ENCODE data around the gene MAPT.

Gene MAPT

GRCh38 chr17:46031920-46032319 lies 137.6 kb downstream of the MAPT start:
- ATAC-seq, result no peak

DNA sequence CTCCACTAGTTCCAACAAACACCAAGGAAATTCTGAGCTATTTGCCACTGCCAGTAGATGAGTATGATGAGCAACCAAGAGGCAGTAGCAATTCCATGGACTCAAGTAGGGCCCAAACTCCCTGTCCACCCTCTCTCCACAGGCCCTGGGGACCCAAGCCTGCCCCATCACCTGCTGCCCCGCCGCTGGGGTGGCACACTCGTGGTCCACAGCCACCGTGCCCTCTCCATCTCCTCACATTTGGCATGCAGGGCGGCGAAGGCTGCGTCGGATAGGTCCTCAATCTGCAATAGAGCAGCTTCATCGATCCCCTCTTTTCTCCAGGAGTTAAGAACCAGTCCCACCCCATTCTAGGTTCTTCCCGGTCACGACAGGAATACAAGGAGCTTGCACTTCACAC lies 138.6 kb downstream of the MAPT start:
- no peak for ATAC-seq
- TF ChIP-seq CSRNP3 (CRISPR knock-in tag; IDR thresholded peaks at IDR 0.05), result no peak
- TF ChIP-seq RARB (CRISPR knock-in tag; IDR thresholded peaks at IDR 0.05), result no peak
- no peak for TF ChIP-seq CREB5 (CRISPR knock-in tag; IDR thresholded peaks at IDR 0.05; ENCODE audit: low read depth)
- no peak for TF ChIP-seq TCF4 (CRISPR knock-in tag; IDR thresholded peaks at IDR 0.05; ENCODE audit: borderline replicate concordance)

More at GRCh38 chr17:46031920-46032319, 137.6 kb downstream of the MAPT start:
- TF ChIP-seq ZFP30 (CRISPR knock-in tag; IDR thresholded peaks at IDR 0.05), result no peak

GRCh38 chr17:46033392-46033791 lies 139.0 kb downstream of the MAPT start:
- TF ChIP-seq ZC3H10 (CRISPR knock-in tag; IDR thresholded peaks at IDR 0.05), result no peak
- TF ChIP-seq ZNF70 (CRISPR knock-in tag; IDR thresholded peaks at IDR 0.05), result no peak
- TF ChIP-seq ZNF565 (CRISPR knock-in tag; conservative IDR thresholded peaks at IDR 0.05; ENCODE audit: low read depth), result no peak
- TF ChIP-seq POU6F1 (CRISPR knock-in tag; IDR thresholded peaks at IDR 0.05; ENCODE audit: borderline replicate concordance, low read depth), result no peak
- TF ChIP-seq CSRNP3 (CRISPR knock-in tag; IDR thresholded peaks at IDR 0.05), result no peak
- no peak for TF ChIP-seq ARNTL (CRISPR knock-in tag; IDR thresholded peaks at IDR 0.05; ENCODE audit: borderline replicate concordance, low read depth)
- no peak for TF ChIP-seq ESRRG (CRISPR knock-in tag; IDR thresholded peaks at IDR 0.05)
- TF ChIP-seq, protein P1, sequence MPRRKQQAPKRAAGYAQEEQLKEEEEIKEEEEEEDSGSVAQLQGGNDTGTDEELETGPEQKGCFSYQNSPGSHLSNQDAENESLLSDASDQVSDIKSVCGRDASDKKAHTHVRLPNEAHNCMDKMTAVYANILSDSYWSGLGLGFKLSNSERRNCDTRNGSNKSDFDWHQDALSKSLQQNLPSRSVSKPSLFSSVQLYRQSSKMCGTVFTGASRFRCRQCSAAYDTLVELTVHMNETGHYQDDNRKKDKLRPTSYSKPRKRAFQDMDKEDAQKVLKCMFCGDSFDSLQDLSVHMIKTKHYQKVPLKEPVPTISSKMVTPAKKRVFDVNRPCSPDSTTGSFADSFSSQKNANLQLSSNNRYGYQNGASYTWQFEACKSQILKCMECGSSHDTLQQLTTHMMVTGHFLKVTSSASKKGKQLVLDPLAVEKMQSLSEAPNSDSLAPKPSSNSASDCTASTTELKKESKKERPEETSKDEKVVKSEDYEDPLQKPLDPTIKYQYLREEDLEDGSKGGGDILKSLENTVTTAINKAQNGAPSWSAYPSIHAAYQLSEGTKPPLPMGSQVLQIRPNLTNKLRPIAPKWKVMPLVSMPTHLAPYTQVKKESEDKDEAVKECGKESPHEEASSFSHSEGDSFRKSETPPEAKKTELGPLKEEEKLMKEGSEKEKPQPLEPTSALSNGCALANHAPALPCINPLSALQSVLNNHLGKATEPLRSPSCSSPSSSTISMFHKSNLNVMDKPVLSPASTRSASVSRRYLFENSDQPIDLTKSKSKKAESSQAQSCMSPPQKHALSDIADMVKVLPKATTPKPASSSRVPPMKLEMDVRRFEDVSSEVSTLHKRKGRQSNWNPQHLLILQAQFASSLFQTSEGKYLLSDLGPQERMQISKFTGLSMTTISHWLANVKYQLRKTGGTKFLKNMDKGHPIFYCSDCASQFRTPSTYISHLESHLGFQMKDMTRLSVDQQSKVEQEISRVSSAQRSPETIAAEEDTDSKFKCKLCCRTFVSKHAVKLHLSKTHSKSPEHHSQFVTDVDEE (CRISPR knock-in tag; IDR thresholded peaks at IDR 0.05), result no peak
- no peak for TF ChIP-seq ZFP3 (CRISPR knock-in tag; IDR thresholded peaks at IDR 0.05)
- no peak for TF ChIP-seq OSR1 (CRISPR knock-in tag; IDR thresholded peaks at IDR 0.05)
- TF ChIP-seq SNAI2 (CRISPR knock-in tag; IDR thresholded peaks at IDR 0.05), result no peak
- TF ChIP-seq ISL1 (CRISPR knock-in tag; IDR thresholded peaks at IDR 0.05), result no peak
- no peak for TF ChIP-seq TCF4 (CRISPR knock-in tag; IDR thresholded peaks at IDR 0.05; ENCODE audit: borderline replicate concordance)
- ATAC-seq, result no peak

- TF ChIP-seq CREB5 (CRISPR knock-in tag; IDR thresholded peaks at IDR 0.05; ENCODE audit: low read depth), result no peak
- no peak for TF ChIP-seq TOX (CRISPR knock-in tag; IDR thresholded peaks at IDR 0.05; ENCODE audit: borderline replicate concordance)
- no peak for TF ChIP-seq BACH2 (CRISPR knock-in tag; IDR thresholded peaks at IDR 0.05; ENCODE audit: borderline replicate concordance)
- TF ChIP-seq ZNF565 (CRISPR knock-in tag; conservative IDR thresholded peaks at IDR 0.05; ENCODE audit: low read depth), result no peak
- TF ChIP-seq ISL1 (CRISPR knock-in tag; IDR thresholded peaks at IDR 0.05), result no peak
- ATAC-seq, result no peak
Measured at GRCh38 chr17:46035112-46035818, 140.9 kb downstream of the MAPT start.

All from SK-N-SH treated with all-trans-retinoic acid at 6 μM for 48 hours (cell line).